Trophoblast cell (in vitro differentiated cells and primary cell): Measurements from ENCODE around the gene VWA8.
"Not testable (repeated sequence)": the region's sequence is repeated elsewhere in the genome, so short reads cannot be mapped to it uniquely, and the experiment has no call there.

Experiments
- DNase-seq, 2 donors: peaks; one replicate each; pipeline ENCODE4 v3.0.0-alpha.2; 2016
- H2AFZ ChIP-seq: 2 replicates; pipeline ENCODE4 v1.6.1; 2013; ENCODE audit warnings: low read length, moderate library complexity, mild to moderate bottlenecking; ENCODE audit not compliant: insufficient read depth, poor library complexity
- H2AK5ac ChIP-seq: 2 replicates; pipeline ENCODE4 v1.6.1; 2013; ENCODE audit warnings: mild to moderate bottlenecking, low read length
- H2BK120ac ChIP-seq: 2 replicates; pipeline ENCODE4 v1.6.1; 2013; ENCODE audit warnings: low read length, mild to moderate bottlenecking, moderate library complexity; ENCODE audit not compliant: insufficient read depth, poor library complexity
- H2BK12ac ChIP-seq: 2 replicates; pipeline ENCODE4 v1.6.1; 2013; ENCODE audit warnings: mild to moderate bottlenecking, low read length, moderate library complexity
- H2BK5ac ChIP-seq: 2 replicates; pipeline ENCODE4 v1.6.1; 2013; ENCODE audit warnings: low read length, low read depth, moderate library complexity, mild to moderate bottlenecking; ENCODE audit not compliant: poor library complexity
- H3K14ac ChIP-seq: 2 replicates; pipeline ENCODE4 v1.6.1; 2013; ENCODE audit warnings: mild to moderate bottlenecking, low read length
- H3K18ac ChIP-seq: 2 replicates; pipeline ENCODE4 v1.6.1; 2013; ENCODE audit warnings: mild to moderate bottlenecking, low read length
- H3K23ac ChIP-seq: 2 replicates; pipeline ENCODE4 v1.6.1; 2013; ENCODE audit warnings: low read length
- H3K27ac ChIP-seq: 2 replicates; pipeline ENCODE4 v1.5.1; 2013; ENCODE audit warnings: low read depth, mild to moderate bottlenecking, inconsistent platforms, low read length, moderate library complexity
- H3K27me3 ChIP-seq: 2 replicates; pipeline ENCODE4 v1.6.1; 2013; ENCODE audit warnings: inconsistent platforms, mild to moderate bottlenecking, low read length, moderate library complexity; ENCODE audit not compliant: insufficient read depth
- H3K36me3 ChIP-seq, 2 experiments: 1 replicate in 1 of 2; 2 replicates in 1 of 2; pipeline ENCODE4 v1.6.1; 2013; ENCODE audit warnings: low read length in 2 of 2, mild to moderate bottlenecking in 2 of 2, moderate library complexity in 1 of 2; ENCODE audit not compliant: insufficient read depth in 2 of 2, control insufficient read depth in 1 of 2
- H3K4ac ChIP-seq: 2 replicates; pipeline ENCODE4 v1.6.1; 2013; ENCODE audit warnings: low read depth, mild to moderate bottlenecking, low read length, moderate library complexity
- H3K4me1 ChIP-seq, 2 experiments: 1 replicate in 1 of 2; 2 replicates in 1 of 2; pipeline ENCODE4 v1.6.1; 2013; ENCODE audit warnings: low read length in 2 of 2, mild to moderate bottlenecking in 2 of 2, moderate library complexity in 1 of 2; ENCODE audit not compliant: insufficient read depth in 2 of 2, control insufficient read depth in 1 of 2
- H3K4me2 ChIP-seq: 2 replicates; pipeline ENCODE4 v1.6.1; 2013; ENCODE audit warnings: inconsistent platforms, mild to moderate bottlenecking, low read length, moderate library complexity
- H3K4me3 ChIP-seq: 2 replicates; pipeline ENCODE4 v1.5.1; 2013; ENCODE audit warnings: mild to moderate bottlenecking, low read depth, low read length, inconsistent platforms
- H3K79me1 ChIP-seq: one replicate; pipeline ENCODE4 v1.6.1; 2013; ENCODE audit warnings: low read length
- H3K79me2 ChIP-seq: 2 replicates; pipeline ENCODE4 v1.6.1; 2013; ENCODE audit warnings: low read length, mild to moderate bottlenecking; ENCODE audit not compliant: control insufficient read depth, insufficient read depth, poor library complexity
- H3K9ac ChIP-seq: 2 replicates; pipeline ENCODE4 v1.6.1; 2013; ENCODE audit warnings: mild to moderate bottlenecking, low read length
- H3K9me3 ChIP-seq: 2 replicates; pipeline ENCODE4 v1.6.1; 2013; ENCODE audit warnings: low read depth, mild to moderate bottlenecking, control low read depth, inconsistent platforms, low read length; ENCODE audit not compliant: insufficient read depth
- H4K12ac ChIP-seq: 2 replicates; pipeline ENCODE4 v1.6.1; 2013; ENCODE audit warnings: low read depth, mild to moderate bottlenecking, low read length, moderate library complexity
- H4K8ac ChIP-seq: 2 replicates; pipeline ENCODE4 v1.6.1; 2013; ENCODE audit warnings: low read depth, mild to moderate bottlenecking, low read length, moderate library complexity
- H4K91ac ChIP-seq: one replicate; pipeline ENCODE4 v1.6.1; 2013; ENCODE audit warnings: low read depth, mild to moderate bottlenecking, low read length, moderate library complexity
- WGBS: extraction: QIAGEN DNeasy Blood & Tissue Kit; methylation state at CpG from one replicate; pipeline ENCODE4 v1.1.7; 2013; ENCODE audit warnings: missing lambda C conversion rate; ENCODE audit not compliant: insufficient read length, insufficient coverage; ENCODE audit errors: extremely low coverage; 5-methylcytosine and 5-hydroxymethylcytosine counted together

VWA8 gene

DNA sequence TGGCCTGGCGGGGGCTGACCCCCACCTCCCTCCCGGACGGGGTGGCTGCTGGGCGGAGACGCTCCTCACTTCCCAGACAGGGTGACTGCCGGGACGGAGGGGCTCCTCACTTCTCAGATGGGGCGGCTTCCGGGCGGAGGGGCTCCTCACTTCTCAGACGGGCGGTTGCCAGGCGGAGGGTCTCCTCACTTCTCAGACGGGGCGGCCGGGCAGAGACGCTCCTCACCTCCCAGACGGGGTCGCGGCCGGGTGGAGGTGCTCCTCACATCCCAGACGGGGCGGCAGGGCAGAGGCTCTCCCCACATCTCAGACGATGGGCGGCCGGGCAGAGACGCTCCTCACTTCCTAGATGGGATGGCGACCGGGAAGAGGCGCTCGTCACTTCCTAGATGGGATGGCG lies 79.0 kb downstream of the VWA8 start:
- not testable (repeated sequence) for H3K9me3 ChIP-seq, H3K4me1 ChIP-seq, H3K27me3 ChIP-seq, H3K9ac ChIP-seq, H3K18ac ChIP-seq, DNase-seq, H3K36me3 ChIP-seq, H2BK120ac ChIP-seq, H3K79me2 ChIP-seq, H2BK5ac ChIP-seq, H3K23ac ChIP-seq, H2BK12ac ChIP-seq, H3K27ac ChIP-seq, H2AK5ac ChIP-seq, H3K14ac ChIP-seq, H4K12ac ChIP-seq, H3K4me3 ChIP-seq, H3K4ac ChIP-seq, H4K8ac ChIP-seq, H2AFZ ChIP-seq, H4K91ac ChIP-seq, H3K79me1 ChIP-seq, H3K4me2 ChIP-seq
- WGBS = no CpG with 5 or more reads among the region's 32 CpGs

- no peak overlapping the region for H4K12ac ChIP-seq
- no peak overlapping the region for H2AFZ ChIP-seq
- H3K36me3 ChIP-seq = peaks cover 0 to 4% of the 10 kb centered on the region in 2 experiments
- no peaks in the 10 kb centered on the region for H3K27me3 ChIP-seq
- H4K91ac ChIP-seq = no peak overlapping the region
- no peaks in the 10 kb centered on the region for H3K9me3 ChIP-seq
- no peaks in the 10 kb centered on the region for H3K79me1 ChIP-seq
- no peak overlapping the region for H2AK5ac ChIP-seq
- H3K23ac ChIP-seq = no peak overlapping the region
- no peak overlapping the region for H4K8ac ChIP-seq
- no peak overlapping the region for H3K9ac ChIP-seq
- H2BK120ac ChIP-seq = no peak overlapping the region
- no peak overlapping the region for H2BK12ac ChIP-seq
- no peak overlapping the region for H3K4me3 ChIP-seq
- H3K4me1 ChIP-seq = no peaks in the 10 kb centered on the region
- H3K4ac ChIP-seq = no peak overlapping the region
- WGBS = no CpG with 5 or more reads among the region's 1 CpG
- H3K14ac ChIP-seq = no peak overlapping the region
- no peak overlapping the region for H2BK5ac ChIP-seq
- H3K27ac ChIP-seq = no peak overlapping the region
- no peak overlapping the region for H3K4me2 ChIP-seq
- DNase-seq = no peak
- no peaks in the 10 kb centered on the region for H3K79me2 ChIP-seq
- H3K18ac ChIP-seq = no peak overlapping the region
These were observed 79.9 kb downstream of the VWA8 start for GRCh38 chr13:41880966-41881365.

- H3K36me3 ChIP-seq = peaks cover 0 to 1% of the 10 kb centered on the region in 2 experiments
- H3K9ac ChIP-seq = no peak overlapping the region
- H3K9me3 ChIP-seq = no peaks in the 10 kb centered on the region
- no peak overlapping the region for H4K8ac ChIP-seq
- H2BK5ac ChIP-seq = no peak overlapping the region
- no peak overlapping the region for H2AFZ ChIP-seq
- no peak overlapping the region for H3K4me3 ChIP-seq
- H2AK5ac ChIP-seq = no peak overlapping the region
- no peak for DNase-seq
- no peaks in the 10 kb centered on the region for H3K79me1 ChIP-seq
- no peak overlapping the region for H3K4ac ChIP-seq
- no peak overlapping the region for H3K23ac ChIP-seq
- no peak overlapping the region for H3K18ac ChIP-seq
- no peak overlapping the region for H2BK120ac ChIP-seq
- no peak overlapping the region for H4K91ac ChIP-seq
- no peak overlapping the region for H3K4me2 ChIP-seq
- no peak overlapping the region for H3K14ac ChIP-seq
- H2BK12ac ChIP-seq = no peak overlapping the region
- no peaks in the 10 kb centered on the region for H3K4me1 ChIP-seq
- H4K12ac ChIP-seq = no peak overlapping the region
- no peaks in the 10 kb centered on the region for H3K79me2 ChIP-seq
- WGBS = no CpG with 5 or more reads among the region's 4 CpGs
- H3K27ac ChIP-seq = no peak overlapping the region
- no peaks in the 10 kb centered on the region for H3K27me3 ChIP-seq
These were observed 96.3 kb downstream of the VWA8 start for GRCh38 chr13:41864658-41865057.

- H3K23ac ChIP-seq, H2AK5ac ChIP-seq, H3K27me3 ChIP-seq, H3K4me1 ChIP-seq, H2BK5ac ChIP-seq, H3K9ac ChIP-seq, H2BK12ac ChIP-seq, H3K4me3 ChIP-seq, H2AFZ ChIP-seq, H3K4ac ChIP-seq, H3K18ac ChIP-seq, H4K8ac ChIP-seq, H3K14ac ChIP-seq, H3K4me2 ChIP-seq, H3K27ac ChIP-seq, H3K79me1 ChIP-seq, H3K36me3 ChIP-seq, H4K12ac ChIP-seq, H3K9me3 ChIP-seq, H3K79me2 ChIP-seq, H4K91ac ChIP-seq, DNase-seq, H2BK120ac ChIP-seq: not testable (repeated sequence)
These were observed 98.2 kb downstream of the VWA8 start for GRCh38 chr13:41862659-41863058.
